Heart right ventricle (tissue), 16 donors: Measurements from ENCODE around the gene HS1BP3. TPM values are rescaled to one million over a fixed set of nuclear protein-coding genes. Genes with fewer than 3 reads are reported as not detected.

Experiments
- ATAC-seq, 8 donors: fragments of 200-7000 bp; cut with Tn5 transposase; one replicate each; pipeline ENCODE4 v1.9.1; 2020; ENCODE audit warnings: mild to moderate bottlenecking in 8 of 8, moderate library complexity in 8 of 8, moderate number of reproducible peaks in 1 of 8
- DNase-seq, 2 donors: peaks; one replicate each; pipeline ENCODE4 v3.0.0-alpha.2; 2020
- H3K27ac ChIP-seq, 10 donors: fragments of 200-600 bp; sonication (generic) in 2 of 10; one replicate each; pipeline versions ENCODE4 v1.5.0 to v1.8.0; 2020 to 2022; ENCODE audit warnings: mild to moderate bottlenecking in 3 of 10
- H3K27me3 ChIP-seq, 7 donors: fragments of 200-600 bp; one replicate each; pipeline ENCODE4 v1.8.0; 2021 to 2022; ENCODE audit warnings: mild to moderate bottlenecking in 2 of 7
- H3K36me3 ChIP-seq, 9 donors: fragments of 200-600 bp; sonication (generic) in 1 of 9; one replicate each; pipeline versions ENCODE4 v1.5.0 to v1.8.0; 2020 to 2022; ENCODE audit warnings: mild to moderate bottlenecking in 2 of 9
- H3K4me1 ChIP-seq, 9 donors: fragments of 200-600 bp; sonication (generic) in 1 of 9; one replicate each; pipeline versions ENCODE4 v1.5.0 to v1.8.0; 2020 to 2022; ENCODE audit warnings: mild to moderate bottlenecking in 4 of 9
- H3K4me3 ChIP-seq, 10 donors: fragments of 200-600 bp; sonication (generic) in 2 of 10; one replicate each; pipeline versions ENCODE4 v1.5.0 to v1.8.0; 2020 to 2022; ENCODE audit warnings: mild to moderate bottlenecking in 7 of 10, moderate library complexity in 2 of 10
- H3K9me3 ChIP-seq, 11 donors: fragments of 200-600 bp in 10 of 11; sonication (generic) in 2 of 11; one replicate each; pipeline versions ENCODE4 v1.5.0 to v1.8.0; 2013 to 2022; ENCODE audit warnings: mild to moderate bottlenecking in 2 of 11, control low read depth in 1 of 11, moderate library complexity in 1 of 11
- WGBS, 2 donors: extraction: QIAGEN DNeasy Blood & Tissue Kit; methylation state at CpG; one replicate each; pipeline ENCODE4 v1.1.7; 2013; ENCODE audit warnings: inconsistent platforms in 1 of 2; 5-methylcytosine and 5-hydroxymethylcytosine counted together
- intact Hi-C, 10 donors: fragments of 100-400 bp; cut with DNase I; formaldehyde crosslinking; loops; one replicate each; pipeline versions ENCODE4 v1.11.1 to v1.14.2; 2022
- polyA plus RNA-seq, 2 donors: library from polyadenylated mRNA; stranded (reverse); fragments of 200-250 nt; gene quantifications; one replicate each; pipeline ENCODE4 v1.2.3, GENCODE V29; 2013
- total RNA-seq, 10 donors: library from RNA; stranded (reverse); fragmentation: NEBNext Ultra II Directional in 3 of 10; extraction: Animal tissue kit (Norgen Biotek cat#: 25700) in 3 of 10; gene quantifications; one replicate each; pipeline versions ENCODE4 v1.2.1 to v1.2.4, GENCODE V29; 2021 to 2023
- TF ChIP-seq, protein P1 (sequence below), 9 donors: fragments of 200-600 bp; sonication (generic) in 2 of 9; IDR thresholded peaks; one replicate each; pipeline versions ENCODE4 v1.5.0 to v1.8.0; 2021 to 2022; ENCODE audit warnings: antibody characterized with exemption in 9 of 9, mild to moderate bottlenecking in 5 of 9, moderate library complexity in 1 of 9
- donor health status: Arrhythmogenic right ventricular cardiomyopathy.
- donor health status: ischemic (EF 13 %, LVEDD 7.1; RV severe dilation, severe dysfunction).
- donor health status: healthy with polysubstance abuse.
- donor health status: DM: no; HTN: yes; CAD: no.
- donor health status: DM: no; HTN: no; CAD: no.
- donor health status: ischemic (EF 25% LVEDD 6.9; RV normal size, moderate dysfunction).
- donor health status: ischemic (EF 25% LVEDD 5.7; RV mildly dilated, moderate dysfunction).
- donor health status: healthy.
- donor health status: DM: yes; HTN: yes; CAD: no.
- donor health status: Ischemic cardiomyopathy.
- donor health status: ischemic (EF 35%, LVEDD 5.7; RV mildly dilated, moderate dysfunction).
- donor health status: nonischemic (EF 11% LVEDD 7.7; RV severe dilation, severe dysfunction).
- donor health status: DM: yes; HTN: yes; CAD: no.
- donor health status: PGD.
- donor health status: ischemic (EF 29% LVEDD 5.4; RV normal size, mild dysfunction).
- donor health status: nonischemic (EF 23%, LVEDD 6.1; RV moderate dilation, normal function).

HS1BP3 gene
- total and polyA plus RNA-seq, 12 donors, result 11.3 to 26.3 (median 16.5) TPM

DNA sequence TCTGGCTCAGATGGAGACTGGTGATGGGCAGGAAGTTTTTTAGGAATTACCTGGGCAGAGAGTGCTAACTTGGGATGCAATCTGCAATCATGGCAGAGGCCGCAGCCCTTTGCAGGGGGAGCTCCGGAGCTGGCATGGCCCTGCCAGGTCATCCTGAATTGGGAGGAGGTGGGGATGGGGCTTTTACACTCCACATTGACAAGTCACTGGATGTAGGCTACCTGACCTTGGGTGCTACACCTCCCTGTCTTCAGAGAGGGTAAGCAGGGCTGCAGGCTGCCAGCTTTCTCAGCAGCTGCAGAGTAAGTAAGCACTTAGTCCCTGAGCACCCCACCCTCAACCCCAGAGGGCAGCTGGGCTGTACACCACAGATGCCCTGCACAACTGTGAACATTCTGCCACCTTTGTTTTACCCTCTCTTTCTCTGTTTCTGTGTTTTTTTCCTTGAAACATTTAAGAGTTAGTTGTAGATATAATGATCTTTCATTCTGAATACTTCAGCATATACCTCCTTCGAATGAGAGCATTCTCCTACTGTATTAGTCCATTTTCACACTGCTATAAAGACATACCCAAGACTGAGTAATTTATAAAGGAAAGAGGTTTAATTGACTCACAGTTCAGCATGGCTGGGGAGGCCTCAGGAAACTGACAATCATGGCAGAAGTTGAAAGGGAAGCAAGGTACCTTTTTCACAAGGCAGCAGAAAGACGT is 6.8 kb upstream of the HS1BP3 start:
- Histone ChIP-seq H3K4me1 (peaks cover 0 to 5% (median 0%) of the 10 kb centered on the region in 9 donors), H3K27me3 (peaks cover 2 to 49% (median 36%) of the 10 kb centered on the region in 7 donors), H3K4me3 (no peak overlapping the region), H3K36me3 (no peaks in the 10 kb centered on the region), H3K27ac (no peak overlapping the region), H3K9me3 (no peaks in the 10 kb centered on the region)
- DNase-seq, result no peak
- ATAC-seq, result no peak
- 77 to 81% methylated on average over 4 of the region's 4 CpGs for WGBS, 2 donors
- TF ChIP-seq, protein P1, sequence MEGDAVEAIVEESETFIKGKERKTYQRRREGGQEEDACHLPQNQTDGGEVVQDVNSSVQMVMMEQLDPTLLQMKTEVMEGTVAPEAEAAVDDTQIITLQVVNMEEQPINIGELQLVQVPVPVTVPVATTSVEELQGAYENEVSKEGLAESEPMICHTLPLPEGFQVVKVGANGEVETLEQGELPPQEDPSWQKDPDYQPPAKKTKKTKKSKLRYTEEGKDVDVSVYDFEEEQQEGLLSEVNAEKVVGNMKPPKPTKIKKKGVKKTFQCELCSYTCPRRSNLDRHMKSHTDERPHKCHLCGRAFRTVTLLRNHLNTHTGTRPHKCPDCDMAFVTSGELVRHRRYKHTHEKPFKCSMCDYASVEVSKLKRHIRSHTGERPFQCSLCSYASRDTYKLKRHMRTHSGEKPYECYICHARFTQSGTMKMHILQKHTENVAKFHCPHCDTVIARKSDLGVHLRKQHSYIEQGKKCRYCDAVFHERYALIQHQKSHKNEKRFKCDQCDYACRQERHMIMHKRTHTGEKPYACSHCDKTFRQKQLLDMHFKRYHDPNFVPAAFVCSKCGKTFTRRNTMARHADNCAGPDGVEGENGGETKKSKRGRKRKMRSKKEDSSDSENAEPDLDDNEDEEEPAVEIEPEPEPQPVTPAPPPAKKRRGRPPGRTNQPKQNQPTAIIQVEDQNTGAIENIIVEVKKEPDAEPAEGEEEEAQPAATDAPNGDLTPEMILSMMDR (IDR thresholded peaks at IDR 0.05), result no peak
- intact Hi-C loops, result no loop called here

DNA sequence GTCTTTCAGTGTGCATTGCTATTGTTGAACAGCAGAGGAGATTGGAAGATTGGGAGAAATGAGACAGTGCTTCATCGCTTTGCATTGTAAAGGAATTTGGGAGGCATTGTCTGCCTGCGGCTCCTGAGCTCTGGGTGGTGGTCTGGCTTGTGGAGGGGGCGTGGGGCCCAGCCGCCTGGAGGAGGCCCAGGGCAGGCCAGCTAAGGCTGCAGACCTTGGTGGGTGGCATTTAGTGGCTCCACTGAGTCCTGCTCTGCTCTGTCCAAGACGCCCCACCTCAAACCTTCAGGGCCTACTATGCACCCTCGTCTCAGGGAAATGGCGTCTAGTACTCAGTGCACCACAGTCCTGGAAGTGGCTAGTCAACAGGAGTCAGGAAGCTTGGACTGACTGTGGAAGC is 5.7 kb upstream of the HS1BP3 start:
- H3K27me3 ChIP-seq, result peaks cover 0 to 38% (median 25%) of the 10 kb centered on the region in 7 donors
- ATAC-seq, result no peak
- no peaks in the 10 kb centered on the region for H3K9me3 ChIP-seq
- WGBS, 2 donors, result 84 to 85% methylated on average over 7 of the region's 7 CpGs
- intact Hi-C loops, result no loop called here
- DNase-seq, result no peak
- TF ChIP-seq, protein P1 (IDR thresholded peaks at IDR 0.05), result no peak
- no peak overlapping the region for H3K4me3 ChIP-seq
- H3K36me3 ChIP-seq, result no peaks in the 10 kb centered on the region
- peaks cover 0 to 8% (median 3%) of the 10 kb centered on the region in 9 donors for H3K4me1 ChIP-seq
- H3K27ac ChIP-seq, result no peak overlapping the region

DNA sequence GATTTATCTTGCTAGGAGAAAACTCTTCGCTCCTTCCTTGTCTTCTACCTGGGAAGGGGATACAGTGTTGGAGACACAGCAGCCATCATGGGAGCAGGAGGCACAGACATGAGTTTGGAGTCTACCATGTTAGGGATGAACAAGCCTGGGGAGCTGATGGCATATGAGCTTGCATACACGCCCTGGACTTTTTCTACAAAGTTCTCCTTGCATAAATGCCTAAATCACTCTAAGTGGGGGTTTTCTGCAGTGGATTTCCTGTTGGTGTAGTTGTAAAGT is 3.6 kb upstream of the HS1BP3 start:
- H3K4me1 ChIP-seq, result peaks cover 2 to 21% (median 16%) of the 10 kb centered on the region in 9 donors
- H3K9me3 ChIP-seq, result no peaks in the 10 kb centered on the region
- TF ChIP-seq, protein P1 (IDR thresholded peaks at IDR 0.05), result no peak
- H3K27me3 ChIP-seq, result peaks cover 0 to 17% (median 7%) of the 10 kb centered on the region in 7 donors
- intact Hi-C loops, result loop anchor here in 1 of 10 donors (5.0 kb wide), 1 partner anchor 752 kb away; the partner anchor contains the start of gene TTC32
- WGBS, 2 donors, result 89% methylated on average over 2 of the region's 2 CpGs
- no peaks in the 10 kb centered on the region for H3K36me3 ChIP-seq
- no peak for ATAC-seq
- H3K4me3 ChIP-seq, result no peak overlapping the region
- H3K27ac ChIP-seq, result no peak overlapping the region
- DNase-seq, result no peak

DNA sequence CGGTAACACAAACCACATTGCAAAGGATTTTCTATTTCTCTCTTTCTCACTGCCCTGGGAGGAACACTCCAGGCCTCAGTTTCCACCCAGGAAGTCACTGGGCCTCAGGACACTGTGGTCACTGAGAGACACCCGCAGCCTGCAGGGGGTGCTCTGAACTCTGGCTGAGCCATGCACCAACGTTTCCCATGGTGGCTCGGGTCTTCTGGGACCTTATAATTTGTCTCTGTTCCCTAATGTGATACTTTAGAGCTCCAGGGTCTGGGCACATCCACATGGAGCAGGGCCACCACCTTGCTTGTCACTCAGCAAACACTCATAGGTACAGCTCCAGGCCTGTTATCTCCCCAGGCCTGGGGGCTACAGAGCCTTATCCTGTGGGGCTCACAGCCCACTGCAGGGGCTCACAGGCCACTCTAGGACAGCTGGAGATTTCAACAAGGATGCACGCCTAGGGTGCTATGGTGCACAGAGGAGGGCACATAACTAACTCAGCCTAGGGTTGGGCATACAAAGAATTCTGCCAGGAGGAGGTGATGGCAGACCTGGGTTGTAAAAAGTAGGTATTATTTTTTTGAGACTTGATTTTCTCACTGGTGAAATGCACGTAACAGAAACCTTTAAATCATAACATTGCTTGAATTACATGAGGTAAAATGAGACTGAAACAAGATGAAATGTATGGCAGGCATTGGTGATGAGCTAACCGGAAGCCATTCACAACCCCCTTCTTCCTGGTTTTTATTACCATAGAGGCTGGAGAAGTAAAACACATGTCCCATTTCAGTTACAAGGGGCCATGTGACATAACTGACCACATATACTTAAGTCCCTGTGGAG is 3.0 kb upstream of the HS1BP3 start:
- H3K27me3 ChIP-seq, result peaks cover 0 to 12% (median 2%) of the 10 kb centered on the region in 7 donors
- intact Hi-C loops, result loop anchor here in 1 of 10 donors (5.0 kb wide), 1 partner anchor 752 kb away; the partner anchor contains the start of gene TTC32
- 82 to 83% methylated on average over 7 of the region's 7 CpGs for WGBS, 2 donors
- ATAC-seq, result no peak
- DNase-seq, result no peak
- H3K27ac ChIP-seq, result no peak overlapping the region
- H3K9me3 ChIP-seq, result no peaks in the 10 kb centered on the region
- no peaks in the 10 kb centered on the region for H3K36me3 ChIP-seq
- TF ChIP-seq, protein P1 (IDR thresholded peaks at IDR 0.05), result no peak
- H3K4me3 ChIP-seq, result no peak overlapping the region
- H3K4me1 ChIP-seq, result peaks cover 3 to 26% (median 21%) of the 10 kb centered on the region in 9 donors
